SU-DHL-6 (cell line): ENCODE results near the gene FKBP2.

Experiments used
- EZH2phosphoT487 ChIP-seq: fragments of 200-600 bp; sonication (generic), shearing (Covaris generic); conservative IDR thresholded peaks from 2 replicates; pipeline ENCODE4 v1.6.1; 2018; ENCODE audit warnings: mild to moderate bottlenecking, antibody characterized with exemption, low read length, moderate library complexity, mixed read lengths
- TF ChIP-seq, protein P1 (sequence below): fragments of 200-600 bp; sonication (generic); IDR thresholded peaks from one replicate; pipeline ENCODE4 v1.5.1; 2017; ENCODE audit warnings: antibody characterized with exemption, mild to moderate bottlenecking, low read length, moderate library complexity; ENCODE audit not compliant: insufficient read depth, poor library complexity, severe bottlenecking

DNA sequence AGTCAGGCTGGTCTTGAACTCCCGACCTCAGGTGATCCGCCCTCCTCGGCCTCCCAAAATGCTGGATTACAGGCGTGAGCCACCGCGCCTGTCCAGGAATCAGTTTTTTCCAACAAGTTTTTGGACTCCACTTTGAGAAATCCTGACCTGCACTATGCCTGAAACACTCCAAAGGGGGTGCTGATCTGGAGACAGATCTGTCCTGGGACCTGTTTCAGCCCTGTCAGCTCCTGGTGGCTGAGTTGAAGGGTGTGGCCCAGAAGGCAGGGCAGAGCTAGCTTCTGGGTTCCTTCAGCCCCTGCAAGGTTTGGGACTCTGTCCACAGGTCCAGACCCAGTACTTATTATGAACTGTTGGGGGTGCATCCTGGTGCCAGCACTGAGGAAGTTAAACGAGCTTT is 9.3 kb upstream of the FKBP2 start:
- TF ChIP-seq, protein P1, sequence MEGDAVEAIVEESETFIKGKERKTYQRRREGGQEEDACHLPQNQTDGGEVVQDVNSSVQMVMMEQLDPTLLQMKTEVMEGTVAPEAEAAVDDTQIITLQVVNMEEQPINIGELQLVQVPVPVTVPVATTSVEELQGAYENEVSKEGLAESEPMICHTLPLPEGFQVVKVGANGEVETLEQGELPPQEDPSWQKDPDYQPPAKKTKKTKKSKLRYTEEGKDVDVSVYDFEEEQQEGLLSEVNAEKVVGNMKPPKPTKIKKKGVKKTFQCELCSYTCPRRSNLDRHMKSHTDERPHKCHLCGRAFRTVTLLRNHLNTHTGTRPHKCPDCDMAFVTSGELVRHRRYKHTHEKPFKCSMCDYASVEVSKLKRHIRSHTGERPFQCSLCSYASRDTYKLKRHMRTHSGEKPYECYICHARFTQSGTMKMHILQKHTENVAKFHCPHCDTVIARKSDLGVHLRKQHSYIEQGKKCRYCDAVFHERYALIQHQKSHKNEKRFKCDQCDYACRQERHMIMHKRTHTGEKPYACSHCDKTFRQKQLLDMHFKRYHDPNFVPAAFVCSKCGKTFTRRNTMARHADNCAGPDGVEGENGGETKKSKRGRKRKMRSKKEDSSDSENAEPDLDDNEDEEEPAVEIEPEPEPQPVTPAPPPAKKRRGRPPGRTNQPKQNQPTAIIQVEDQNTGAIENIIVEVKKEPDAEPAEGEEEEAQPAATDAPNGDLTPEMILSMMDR: no peak
- TF ChIP-seq EZH2phosphoT487: no peak
